ENCODE results near the gene NQO2. TPM values are rescaled to one million over a fixed set of nuclear protein-coding genes. Genes with fewer than 3 reads are reported as not detected.

The NQO2 gene
- total and polyA plus RNA-seq, 11 donors, result 37.0 to 85.4 (median 62.8) TPM

- H3K27ac ChIP-seq, result peak overlapping the region in 11 of 12 donors; percentile 29 to 77 (median 57)
- DNase-seq, result peak; percentile 72 to 87 (median 82)
- H3K9me3 ChIP-seq, result no peaks in the 10 kb centered on the region
- TF ChIP-seq POLR2A (IDR thresholded peaks at IDR 0.05) (peak in 1 of 2 donors; percentile 27), CTCF (IDR thresholded peaks at IDR 0.05) (peak; percentile 85 to 99 (median 96))
- peaks cover 0 to 44% (median 22%) of the 10 kb centered on the region in 12 donors for H3K4me1 ChIP-seq
- H3K27me3 ChIP-seq, result no peaks in the 10 kb centered on the region
- 12 to 16% (median 15%) methylated on average over 25 to 27 of the region's 27 CpGs for WGBS, 4 donors
- H3K4me3 ChIP-seq, result peak overlapping the region in 3 of 12 donors; percentile 10 to 19 (median 11)
- ATAC-seq, result peak; percentile 26 to 78 (median 74)
- intact Hi-C loops (cut with DNase I), result loop anchor here in 9 of 10 donors (1.0 to 5.0 kb wide), 6 partner anchors 18 to 37 kb away; partner anchors contain the start of gene SERPINB6 (in 1 of the 9)
- peaks cover 0 to 79% (median 56%) of the 10 kb centered on the region in 9 donors for H3K36me3 ChIP-seq
These were observed 47.1 kb upstream of the NQO2 start for GRCh38 chr6:2952557-2953095.

- TF ChIP-seq CTCF (IDR thresholded peaks at IDR 0.05), result no peak
- no peak for TF ChIP-seq POLR2A (IDR thresholded peaks at IDR 0.05)
- peak overlapping the region in 11 of 12 donors; percentile 29 to 77 (median 57) for H3K27ac ChIP-seq
- no peaks in the 10 kb centered on the region for H3K27me3 ChIP-seq
- DNase-seq (no peak), ATAC-seq (no peak)
- intact Hi-C loops (cut with DNase I), result loop anchor here in 6 of 10 donors (2.0 to 5.0 kb wide), 4 partner anchors 18 to 36 kb away; partner anchors contain the start of gene SERPINB6 (in 1 of the 6)
- peaks cover 0 to 45% (median 27%) of the 10 kb centered on the region in 12 donors for H3K4me1 ChIP-seq
- peaks cover 0 to 74% (median 51%) of the 10 kb centered on the region in 9 donors for H3K36me3 ChIP-seq
- WGBS, 4 donors, result 88 to 93% (median 89%) methylated on average over 12 of the region's 12 CpGs
- H3K4me3 ChIP-seq, result peak overlapping the region in 1 of 12 donors; percentile 19
- no peaks in the 10 kb centered on the region for H3K9me3 ChIP-seq
These were observed 46.6 kb upstream of the NQO2 start for GRCh38 chr6:2953098-2953497.

DNA sequence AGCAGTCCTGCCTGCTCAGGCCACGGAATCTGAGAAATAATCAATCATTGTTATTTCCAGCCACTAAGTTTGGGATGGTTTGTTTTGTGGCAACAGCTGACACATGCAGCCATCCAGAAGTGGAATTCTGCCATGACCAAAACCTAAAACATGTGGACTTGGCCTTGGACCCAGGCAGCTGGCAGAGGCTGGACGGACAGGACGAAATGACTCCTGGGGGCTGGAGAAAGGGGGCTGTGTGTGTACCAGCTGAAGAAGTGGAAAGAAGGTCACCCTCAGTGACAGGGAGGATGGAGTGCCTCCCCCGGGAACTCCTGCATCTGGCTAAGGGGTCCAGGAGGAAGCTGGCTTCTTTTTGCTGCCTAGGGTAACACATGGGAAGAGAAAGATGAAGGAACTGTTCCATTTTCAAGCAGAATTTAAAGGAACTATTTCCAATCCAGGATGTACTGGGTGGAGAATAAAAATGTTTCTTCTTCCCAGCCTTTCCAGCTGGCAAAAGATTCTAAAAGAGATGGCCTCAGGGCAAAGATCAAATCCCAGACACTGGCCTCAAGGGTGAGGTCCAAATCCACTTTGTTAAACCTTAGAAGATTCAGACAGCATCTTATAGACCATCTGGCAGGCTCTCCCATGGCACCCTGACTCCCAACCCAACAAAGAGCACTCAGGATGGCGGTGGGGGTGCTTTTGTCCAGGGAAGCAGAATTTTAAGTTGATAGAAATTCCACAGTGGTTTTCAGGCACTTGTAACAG is 42.6 kb upstream of the NQO2 start:
- Histone ChIP-seq H3K27me3 (no peaks in the 10 kb centered on the region), H3K4me1 (peaks cover 0 to 70% (median 54%) of the 10 kb centered on the region in 12 donors), H3K4me3 (no peak overlapping the region), H3K36me3 (peaks cover 0 to 52% (median 35%) of the 10 kb centered on the region in 9 donors), H3K27ac (peak overlapping the region; percentile 31 to 88 (median 78)), H3K9me3 (no peaks in the 10 kb centered on the region)
- TF ChIP-seq POLR2A (IDR thresholded peaks at IDR 0.05) (no peak), CTCF (IDR thresholded peaks at IDR 0.05) (no peak)
- intact Hi-C loops (cut with DNase I), result no loop called here
- WGBS, 4 donors, result 58 to 70% (median 65%) methylated on average over 5 of the region's 5 CpGs
- ATAC-seq (no peak), DNase-seq (peak in 1 of 5 donors; percentile 48)

All from heart left ventricle (tissue), 16 donors.